MM.1S (cell line): Measurements from ENCODE around the gene SBF1.

Experiments
- DNase-seq: peaks from one replicate; pipeline ENCODE4 v3.0.0-alpha.2; 2015
- H2AFZ ChIP-seq: fragments of 300-600 bp; sonication (generic); 2 replicates; pipeline ENCODE4 v1.6.0; 2016; ENCODE audit warnings: antibody characterized with exemption, low read length
- H3F3A ChIP-seq: fragments of 300-600 bp; sonication (generic); 2 replicates; pipeline ENCODE4 v1.6.1; 2016; ENCODE audit warnings: mild to moderate bottlenecking, antibody characterized with exemption, low read length, moderate library complexity, mixed read lengths; ENCODE audit not compliant: insufficient read depth
- H3K27ac ChIP-seq: fragments of 300-600 bp; sonication (generic); 2 replicates; pipeline ENCODE4 v1.5.1; 2016; ENCODE audit warnings: mild to moderate bottlenecking, low read length
- H3K27me3 ChIP-seq: fragments of 300-600 bp; sonication (generic); replicated peaks from 2 replicates; pipeline ENCODE4 v1.6.0; 2016; ENCODE audit warnings: low read length; ENCODE audit not compliant: insufficient read depth
- H3K36me3 ChIP-seq: fragments of 300-600 bp; sonication (generic); replicated peaks from 2 replicates; pipeline ENCODE4 v1.6.1; 2016; ENCODE audit warnings: mild to moderate bottlenecking, low read length, mixed read lengths; ENCODE audit not compliant: insufficient read depth
- H3K4me1 ChIP-seq: fragments of 300-600 bp; sonication (generic); 2 replicates; pipeline ENCODE4 v1.6.1; 2016; ENCODE audit warnings: low read length, mixed read lengths
- H3K4me2 ChIP-seq: fragments of 300-600 bp; sonication (generic); 2 replicates; pipeline ENCODE4 v1.6.0; 2016; ENCODE audit warnings: low read depth, low read length
- H3K4me3 ChIP-seq: fragments of 300-600 bp; sonication (generic); 2 replicates; pipeline ENCODE4 v1.5.1; 2016; ENCODE audit warnings: low read length, mixed read lengths
- H3K79me2 ChIP-seq: fragments of 300-600 bp; sonication (generic); 2 replicates; pipeline ENCODE4 v1.6.1; 2016; ENCODE audit warnings: mixed run types, low read length, mixed read lengths
- H3K9ac ChIP-seq: fragments of 300-600 bp; sonication (generic); 2 replicates; pipeline ENCODE4 v1.6.1; 2016; ENCODE audit warnings: low read length, mixed read lengths
- H3K9me2 ChIP-seq: fragments of 300-600 bp; sonication (generic); replicated peaks from 2 replicates; pipeline ENCODE4 v1.6.1; 2016; ENCODE audit warnings: mild to moderate bottlenecking, low read length, mixed read lengths; ENCODE audit not compliant: insufficient read depth
- H3K9me3 ChIP-seq: fragments of 300-600 bp; sonication (generic); replicated peaks from 2 replicates; pipeline ENCODE4 v1.6.1; 2016; ENCODE audit warnings: mild to moderate bottlenecking, low read length, mixed read lengths; ENCODE audit not compliant: insufficient read depth
- H4K20me1 ChIP-seq: fragments of 300-600 bp; sonication (generic); 2 replicates; pipeline ENCODE4 v1.6.1; 2016; ENCODE audit warnings: mild to moderate bottlenecking, low read length, moderate library complexity, mixed read lengths; ENCODE audit not compliant: insufficient read depth
- EZH2 ChIP-seq: fragments of 300-600 bp; sonication (generic); optimal IDR thresholded peaks from 2 replicates; pipeline ENCODE3; 2017; ENCODE audit warnings: low read depth, mild to moderate bottlenecking, antibody characterized with exemption, low read length, mixed read lengths
- EZH2phosphoT487 ChIP-seq: fragments of 300-600 bp; sonication (generic); IDR thresholded peaks from 2 replicates; pipeline ENCODE4 v1.6.1; 2018; ENCODE audit warnings: antibody characterized with exemption, low read length
- TF ChIP-seq, protein P1 (sequence below): fragments of 300-600 bp; sonication (generic); IDR thresholded peaks from 2 replicates; pipeline ENCODE4 v1.5.1; 2016; ENCODE audit warnings: antibody characterized with exemption, low read length, mixed read lengths

Gene SBF1

DNA sequence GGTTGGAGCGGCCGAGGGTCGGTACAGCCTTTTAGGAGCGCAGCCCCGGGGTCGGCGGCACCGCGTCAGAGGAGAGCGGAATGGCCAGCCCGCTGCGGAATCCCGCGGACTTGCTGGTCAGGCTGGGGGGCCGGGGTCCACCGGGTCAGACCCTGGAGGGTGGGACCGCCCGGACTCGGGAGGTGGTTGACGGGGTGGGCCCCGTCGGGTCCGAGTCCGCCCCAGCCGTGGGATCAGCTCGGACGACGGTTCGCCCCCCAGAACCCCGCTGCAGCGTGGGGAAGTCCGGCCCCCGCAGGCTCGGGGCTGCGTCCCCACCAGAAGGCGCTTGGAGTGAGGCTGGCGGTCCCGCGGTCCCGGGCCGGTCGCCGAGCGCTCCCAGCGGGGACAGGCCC is 6.2 kb upstream of the SBF1 start:
- Histone ChIP-seq H3K4me2 (peak overlapping the region; percentile 68; the same call in 1 of the 2 replicates), H3F3A (no peaks in the 10 kb centered on the region), H2AFZ (peak overlapping the region; percentile 58; the same call in 1 of the 2 replicates), H3K4me1 (no peaks in the 10 kb centered on the region), H3K4me3 (peak overlapping the region; percentile 69), H3K9me2 (no peaks in the 10 kb centered on the region), H3K9me3 (no peaks in the 10 kb centered on the region), H3K27ac (no peak overlapping the region), H3K9ac (no peak overlapping the region; the same call in 1 of the 2 replicates), H4K20me1 (no peaks in the 10 kb centered on the region), H3K36me3 (no peaks in the 10 kb centered on the region), H3K27me3 (peaks cover 14% of the 10 kb centered on the region), H3K79me2 (no peaks in the 10 kb centered on the region)
- DNase-seq = no peak
- TF ChIP-seq, protein P1, sequence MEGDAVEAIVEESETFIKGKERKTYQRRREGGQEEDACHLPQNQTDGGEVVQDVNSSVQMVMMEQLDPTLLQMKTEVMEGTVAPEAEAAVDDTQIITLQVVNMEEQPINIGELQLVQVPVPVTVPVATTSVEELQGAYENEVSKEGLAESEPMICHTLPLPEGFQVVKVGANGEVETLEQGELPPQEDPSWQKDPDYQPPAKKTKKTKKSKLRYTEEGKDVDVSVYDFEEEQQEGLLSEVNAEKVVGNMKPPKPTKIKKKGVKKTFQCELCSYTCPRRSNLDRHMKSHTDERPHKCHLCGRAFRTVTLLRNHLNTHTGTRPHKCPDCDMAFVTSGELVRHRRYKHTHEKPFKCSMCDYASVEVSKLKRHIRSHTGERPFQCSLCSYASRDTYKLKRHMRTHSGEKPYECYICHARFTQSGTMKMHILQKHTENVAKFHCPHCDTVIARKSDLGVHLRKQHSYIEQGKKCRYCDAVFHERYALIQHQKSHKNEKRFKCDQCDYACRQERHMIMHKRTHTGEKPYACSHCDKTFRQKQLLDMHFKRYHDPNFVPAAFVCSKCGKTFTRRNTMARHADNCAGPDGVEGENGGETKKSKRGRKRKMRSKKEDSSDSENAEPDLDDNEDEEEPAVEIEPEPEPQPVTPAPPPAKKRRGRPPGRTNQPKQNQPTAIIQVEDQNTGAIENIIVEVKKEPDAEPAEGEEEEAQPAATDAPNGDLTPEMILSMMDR = no peak
- no peak for TF ChIP-seq EZH2
- TF ChIP-seq EZH2phosphoT487 = no peak

DNA sequence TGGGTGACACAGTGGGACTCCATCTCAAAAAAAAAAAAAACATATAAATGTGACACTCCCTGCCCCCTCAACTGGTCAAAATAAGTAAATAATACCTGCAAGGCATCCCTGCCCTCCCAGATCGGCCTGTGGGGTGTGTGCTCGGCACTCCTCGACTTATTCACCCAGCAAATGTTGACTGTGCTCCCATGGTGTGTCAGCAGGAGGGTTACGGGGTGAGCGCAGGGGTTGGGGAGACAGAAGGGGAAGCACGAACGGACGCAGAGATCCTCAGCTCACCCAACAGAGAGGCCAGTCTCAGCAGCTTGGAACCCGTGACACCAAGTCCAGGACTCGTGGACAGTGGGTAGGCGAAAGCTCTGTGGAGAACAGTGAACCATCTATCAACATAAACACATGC is 4.9 kb upstream of the SBF1 start:
- no peak for TF ChIP-seq EZH2
- TF ChIP-seq EZH2phosphoT487 = no peak
- TF ChIP-seq, protein P1 = no peak
- Histone ChIP-seq H3F3A (no peaks in the 10 kb centered on the region), H3K27ac (no peak overlapping the region), H3K27me3 (peaks cover 14% of the 10 kb centered on the region), H3K79me2 (no peaks in the 10 kb centered on the region), H3K9me3 (no peaks in the 10 kb centered on the region), H2AFZ (no peak overlapping the region), H4K20me1 (no peaks in the 10 kb centered on the region), H3K9ac (no peak overlapping the region), H3K4me3 (no peak overlapping the region), H3K4me2 (no peak overlapping the region), H3K9me2 (no peaks in the 10 kb centered on the region), H3K36me3 (no peaks in the 10 kb centered on the region), H3K4me1 (0 out of 2 replicates have a peak, but pooled peaks cover 3% of the 10 kb centered on the region)
- DNase-seq = no peak

DNA sequence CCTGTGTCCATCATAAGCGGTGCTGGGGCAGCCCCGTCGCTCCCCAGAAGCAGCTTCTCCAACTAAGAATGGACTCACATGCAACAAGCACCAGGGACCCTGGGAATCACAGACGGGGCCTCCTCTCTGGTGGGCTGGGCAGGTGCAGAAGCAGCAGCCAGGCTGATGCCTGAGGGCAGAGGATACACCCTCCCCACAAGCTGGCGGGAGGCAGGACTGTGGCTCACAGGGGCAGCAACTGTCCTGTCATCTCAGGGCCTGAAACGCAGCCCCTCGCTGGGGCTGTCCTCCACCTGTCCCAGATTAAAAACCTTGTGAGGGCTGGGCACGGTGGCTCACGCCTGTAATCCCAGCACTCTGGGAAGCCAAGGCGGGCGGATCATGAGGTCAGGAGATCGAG is 3.1 kb upstream of the SBF1 start:
- Histone ChIP-seq H3K9me3 (no peaks in the 10 kb centered on the region), H3F3A (no peaks in the 10 kb centered on the region), H3K9me2 (no peaks in the 10 kb centered on the region), H3K9ac (no peak overlapping the region), H3K27me3 (peaks cover 14% of the 10 kb centered on the region), H3K27ac (no peak overlapping the region), H3K4me2 (no peak overlapping the region), H4K20me1 (peaks cover 4% of the 10 kb centered on the region; the same call in 1 of the 2 replicates), H3K4me3 (no peak overlapping the region), H3K4me1 (peaks cover 11% of the 10 kb centered on the region), H2AFZ (no peak overlapping the region), H3K79me2 (peaks cover 17% of the 10 kb centered on the region), H3K36me3 (no peaks in the 10 kb centered on the region)
- TF ChIP-seq, protein P1 = no peak
- TF ChIP-seq EZH2phosphoT487 (no peak), EZH2 (no peak)
- no peak for DNase-seq
